KMS-11 (cell line): Measurements from ENCODE around the gene SLC2A10.

ENCODE experiments used
- H2AFZ ChIP-seq: fragments of 200-600 bp; sonication (generic); 2 replicates; pipeline ENCODE4 v1.6.1; 2016; ENCODE audit warnings: antibody characterized with exemption, mixed run types, low read depth
- H3K27ac ChIP-seq: fragments of 200-600 bp; sonication (generic); 2 replicates; pipeline ENCODE4 v1.6.1; 2016; ENCODE audit warnings: mild to moderate bottlenecking, mixed run types
- H3K27me3 ChIP-seq: fragments of 200-600 bp; sonication (generic); 2 replicates; pipeline ENCODE4 v1.6.1; 2017; ENCODE audit warnings: mild to moderate bottlenecking, low read depth, mixed run types, moderate library complexity; ENCODE audit not compliant: insufficient read depth
- H3K36me3 ChIP-seq: fragments of 200-600 bp; sonication (generic); 2 replicates; pipeline ENCODE4 v1.6.1; 2017; ENCODE audit warnings: mild to moderate bottlenecking, mixed run types; ENCODE audit not compliant: insufficient read depth
- H3K4me1 ChIP-seq: fragments of 200-600 bp; sonication (generic); 2 replicates; pipeline ENCODE4 v1.6.1; 2016; ENCODE audit warnings: mild to moderate bottlenecking, low read depth, mixed run types; ENCODE audit not compliant: poor library complexity, severe bottlenecking
- H3K4me2 ChIP-seq: fragments of 200-600 bp; sonication (generic); 2 replicates; pipeline ENCODE4 v1.7.0; 2016; ENCODE audit warnings: mild to moderate bottlenecking, mixed run types
- H3K4me3 ChIP-seq: fragments of 200-600 bp; sonication (generic); IDR thresholded peaks from 2 replicates; pipeline ENCODE4 v1.6.1; 2017; ENCODE audit warnings: low read depth, low read length, mixed read lengths; ENCODE audit not compliant: insufficient read depth
- H3K79me2 ChIP-seq: fragments of 200-600 bp; sonication (generic); 2 replicates; pipeline ENCODE4 v1.6.1; 2016; ENCODE audit warnings: low read depth, mixed run types; ENCODE audit not compliant: insufficient read depth
- H3K9ac ChIP-seq: fragments of 200-600 bp; sonication (generic); 2 replicates; pipeline ENCODE4 v1.6.1; 2016; ENCODE audit warnings: mild to moderate bottlenecking, mixed run types
- H4K20me1 ChIP-seq: fragments of 200-600 bp; sonication (generic); 2 replicates; pipeline ENCODE4 v1.6.1; 2016; ENCODE audit warnings: mild to moderate bottlenecking, mixed run types; ENCODE audit not compliant: insufficient read depth
- CTCF ChIP-seq: fragments of 200-600 bp; sonication (generic); conservative IDR thresholded peaks from 2 replicates; pipeline ENCODE4 v1.6.1; 2017; ENCODE audit warnings: low read depth, mild to moderate bottlenecking, antibody characterized with exemption, low read length, moderate library complexity, mixed read lengths

The SLC2A10 gene

GRCh38 chr20:46772901-46773300, 63.5 kb downstream of the SLC2A10 start:
- Histone ChIP-seq H3K79me2 (no peaks in the 10 kb centered on the region), H3K4me3 (no peak overlapping the region), H4K20me1 (no peaks in the 10 kb centered on the region), H3K36me3 (no peaks in the 10 kb centered on the region), H3K9ac (no peak overlapping the region), H3K4me2 (no peak overlapping the region), H3K27ac (no peak overlapping the region), H3K27me3 (no peaks in the 10 kb centered on the region), H2AFZ (no peak overlapping the region), H3K4me1 (no peaks in the 10 kb centered on the region)
- TF ChIP-seq CTCF = no peak

- TF ChIP-seq CTCF = no peak
- Histone ChIP-seq H3K4me3 (no peak overlapping the region), H3K27me3 (no peaks in the 10 kb centered on the region), H3K79me2 (no peaks in the 10 kb centered on the region), H3K27ac (no peak overlapping the region), H3K4me2 (no peak overlapping the region), H3K4me1 (no peaks in the 10 kb centered on the region), H3K36me3 (no peaks in the 10 kb centered on the region), H3K9ac (no peak overlapping the region), H2AFZ (no peak overlapping the region), H4K20me1 (no peaks in the 10 kb centered on the region)
Observed at GRCh38 chr20:46773680-46774079, 64.2 kb downstream of the SLC2A10 start.

- no peak for TF ChIP-seq CTCF
- no peaks in the 10 kb centered on the region for H3K4me1 ChIP-seq
- no peak overlapping the region for H3K9ac ChIP-seq
- H4K20me1 ChIP-seq = no peaks in the 10 kb centered on the region
- no peak overlapping the region for H3K4me3 ChIP-seq
- H3K36me3 ChIP-seq = no peaks in the 10 kb centered on the region
- H3K27me3 ChIP-seq = no peaks in the 10 kb centered on the region
- H2AFZ ChIP-seq = no peak overlapping the region
- H3K79me2 ChIP-seq = no peaks in the 10 kb centered on the region
- no peak overlapping the region for H3K27ac ChIP-seq
- no peak overlapping the region for H3K4me2 ChIP-seq
Observed at GRCh38 chr20:46774236-46774635, 64.8 kb downstream of the SLC2A10 start.

- no peaks in the 10 kb centered on the region for H3K36me3 ChIP-seq
- H3K4me1 ChIP-seq = no peaks in the 10 kb centered on the region
- H3K4me2 ChIP-seq = no peak overlapping the region
- no peak overlapping the region for H3K9ac ChIP-seq
- H3K79me2 ChIP-seq = no peaks in the 10 kb centered on the region
- H4K20me1 ChIP-seq = no peaks in the 10 kb centered on the region
- no peak overlapping the region for H3K4me3 ChIP-seq
- TF ChIP-seq CTCF = no peak
- no peaks in the 10 kb centered on the region for H3K27me3 ChIP-seq
- no peak overlapping the region for H3K27ac ChIP-seq
- H2AFZ ChIP-seq = no peak overlapping the region
Observed at GRCh38 chr20:46774943-46775560, 65.6 kb downstream of the SLC2A10 start.
